GM23248 (cell line): ENCODE measurements around the gene SMG7. TPM values are rescaled to one million over a fixed set of nuclear protein-coding genes. Genes with fewer than 3 reads are reported as not detected.
A peak's percentile ranks its signal among the peaks of the same experiment; 100 is the strongest.

ENCODE experiments used
- DNase-seq: peaks from one replicate; pipeline ENCODE4 v3.0.0-alpha.2; 2015
- H2AFZ ChIP-seq: fragments of 200-600 bp; sonication (generic); 2 replicates; pipeline ENCODE4 v1.6.1; 2016; ENCODE audit warnings: antibody characterized with exemption
- H3F3A ChIP-seq: fragments of 200-600 bp; sonication (generic); 2 replicates; pipeline ENCODE4 v1.6.1; 2016; ENCODE audit warnings: mild to moderate bottlenecking, antibody characterized with exemption, mixed run types; ENCODE audit not compliant: insufficient read depth
- H3K27ac ChIP-seq: fragments of 200-600 bp; sonication (generic); 2 replicates; pipeline ENCODE4 v1.5.1; 2016; ENCODE audit warnings: mild to moderate bottlenecking
- H3K27me3 ChIP-seq: fragments of 200-600 bp; sonication (generic); replicated peaks from 2 replicates; pipeline ENCODE4 v1.6.1; 2016; ENCODE audit warnings: mild to moderate bottlenecking; ENCODE audit not compliant: insufficient read depth
- H3K36me3 ChIP-seq: fragments of 200-600 bp; sonication (generic); 2 replicates; pipeline ENCODE4 v1.6.1; 2016; ENCODE audit warnings: low read depth, mild to moderate bottlenecking
- H3K4me1 ChIP-seq: fragments of 200-600 bp; sonication (generic); 2 replicates; pipeline ENCODE4 v1.6.1; 2016; ENCODE audit warnings: mild to moderate bottlenecking; ENCODE audit not compliant: insufficient read depth
- H3K4me2 ChIP-seq: fragments of 200-600 bp; sonication (generic); one replicate; pipeline ENCODE4 v1.6.1; 2016; ENCODE audit warnings: mild to moderate bottlenecking; ENCODE audit not compliant: unreplicated experiment
- H3K4me3 ChIP-seq: fragments of 200-600 bp; sonication (generic); 2 replicates; pipeline ENCODE4 v1.5.1; 2016; ENCODE audit warnings: mild to moderate bottlenecking
- H3K79me2 ChIP-seq: fragments of 200-600 bp; sonication (generic); 2 replicates; pipeline ENCODE4 v1.6.1; 2016; ENCODE audit warnings: mild to moderate bottlenecking; ENCODE audit not compliant: insufficient read depth
- H3K9ac ChIP-seq: fragments of 200-600 bp; sonication (generic); 2 replicates; pipeline ENCODE4 v1.6.1; 2016; ENCODE audit warnings: mild to moderate bottlenecking
- H3K9me2 ChIP-seq: fragments of 200-600 bp; sonication (generic); 2 replicates; pipeline ENCODE4 v1.6.1; 2016; ENCODE audit warnings: mixed run types, mild to moderate bottlenecking, moderate library complexity; ENCODE audit not compliant: insufficient read depth
- H3K9me3 ChIP-seq: fragments of 200-600 bp; sonication (generic); one replicate; pipeline ENCODE4 v1.6.1; 2017; ENCODE audit warnings: low read depth
- H4K20me1 ChIP-seq: fragments of 200-600 bp; sonication (generic); 2 replicates; pipeline ENCODE4 v1.6.0; 2016; ENCODE audit not compliant: insufficient read depth
- EZH2 ChIP-seq: fragments of 200-600 bp; sonication (generic); IDR thresholded peaks from 2 replicates; pipeline ENCODE4 v1.6.1; 2018; ENCODE audit warnings: antibody characterized with exemption, mild to moderate bottlenecking; ENCODE audit not compliant: insufficient read depth, poor library complexity, severe bottlenecking
- EZH2phosphoT487 ChIP-seq: fragments of 200-600 bp; sonication (generic); IDR thresholded peaks from 2 replicates; pipeline ENCODE4 v1.6.1; 2018; ENCODE audit warnings: antibody characterized with exemption, moderate library complexity, mild to moderate bottlenecking, low read depth; ENCODE audit not compliant: insufficient read depth
- WGBS, 2 experiments: methylation state at CpG; one replicate each; pipeline ENCODE4 v1.1.6; 2015 to 2017; ENCODE audit warnings: low lambda C conversion rate in 2 of 2, low coverage in 1 of 2; ENCODE audit errors: missing lambda C conversion rate in 2 of 2; 5-methylcytosine and 5-hydroxymethylcytosine counted together
- in situ Hi-C: fragments of 300-500 bp; cut with MboI; formaldehyde crosslinking; loops from 2 replicates; pipeline ENCODE4 v1.15.0; 2020
- polyA plus RNA-seq: library from polyadenylated mRNA; unstranded; fragments of >200 nt; fragmentation: Nextera tagmentation; extraction: Ambion mirVana; gene quantifications from 2 replicates; pipeline ENCODE4 v1.2.1, GENCODE V29; 2016
- total RNA-seq: library from RNA; depleted of rRNA; stranded (reverse); fragments of >200 nt; shearing (Covaris generic); gene quantifications from 2 replicates; pipeline ENCODE4 v1.2.3, GENCODE V29; 2014

The SMG7 gene
- total and polyA plus RNA-seq, 2 experiments from 2014 or later: 18.7 to 32.8 TPM

DNA sequence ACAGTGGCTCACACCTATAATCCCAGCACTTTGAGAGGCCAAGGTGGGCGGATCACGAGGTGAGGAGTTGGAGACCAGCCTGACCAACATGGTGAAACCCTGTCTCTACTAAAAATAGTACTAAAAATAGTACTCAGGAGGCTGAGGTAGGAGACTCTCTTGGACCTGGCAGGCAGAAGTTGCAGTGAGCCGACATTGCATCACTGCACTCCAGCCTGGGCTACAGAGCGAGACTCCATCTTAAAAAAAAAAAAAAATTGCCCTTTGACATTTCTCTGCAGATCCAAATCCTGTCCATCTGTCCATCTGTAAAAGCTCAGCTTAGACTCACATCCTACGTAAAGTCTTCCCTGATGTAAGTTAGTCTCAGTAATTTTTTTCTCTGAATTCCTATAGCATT, 124.2 kb downstream of the SMG7 start:
- 97 to 98% methylated on average over 5 of the region's 5 CpGs for WGBS, 2 experiments
- Histone ChIP-seq H3K27me3 (no peaks in the 10 kb centered on the region), H3K4me1 (peaks cover 29% of the 10 kb centered on the region)

DNA sequence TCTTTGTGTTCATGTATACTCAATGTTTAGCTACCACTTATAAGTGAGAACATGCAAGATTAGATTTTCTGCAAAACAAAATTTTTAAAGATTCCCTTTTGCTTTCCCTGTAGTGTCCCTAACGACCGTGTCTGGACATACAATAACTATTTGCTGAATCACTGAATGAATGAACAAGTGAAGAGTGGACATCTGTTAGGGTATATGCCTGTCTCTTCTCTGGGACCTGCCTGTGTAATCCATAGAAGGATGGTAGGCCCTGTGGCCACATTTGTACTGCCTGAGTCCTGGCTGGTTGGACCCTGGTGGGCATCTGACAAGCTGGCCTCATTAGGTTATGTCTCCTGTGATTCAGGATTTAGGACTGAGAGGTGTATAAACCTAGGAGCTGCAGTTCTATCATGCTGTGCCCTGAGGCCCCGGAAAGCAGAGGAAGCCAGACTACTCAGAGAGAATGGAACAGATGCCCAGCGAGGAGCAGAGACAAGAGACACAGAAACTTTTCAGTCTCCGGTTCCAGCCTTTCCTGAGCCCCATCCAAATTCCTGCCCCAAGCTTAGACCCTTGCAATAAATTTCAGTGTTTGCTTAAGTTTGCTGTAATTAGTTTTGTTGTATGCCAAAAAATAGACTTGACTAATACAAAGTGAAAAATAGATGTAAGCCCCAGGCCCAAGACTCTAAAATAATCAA, 125.5 kb downstream of the SMG7 start:
- peaks cover 22% of the 10 kb centered on the region for H3F3A ChIP-seq
- no peak overlapping the region for H3K4me3 ChIP-seq
- H3K27me3 ChIP-seq: no peaks in the 10 kb centered on the region
- H3K4me1 ChIP-seq: peaks cover 29% of the 10 kb centered on the region
- no peaks in the 10 kb centered on the region for H4K20me1 ChIP-seq
- H2AFZ ChIP-seq: peak overlapping the region; percentile 33
- H3K9me3 ChIP-seq: no peaks in the 10 kb centered on the region
- DNase-seq: peak; percentile 61
- no peak overlapping the region for H3K9ac ChIP-seq
- H3K36me3 ChIP-seq: no peaks in the 10 kb centered on the region
- TF ChIP-seq EZH2: no peak
- TF ChIP-seq EZH2phosphoT487: no peak
- no peaks in the 10 kb centered on the region for H3K9me2 ChIP-seq
- peak overlapping the region; percentile 14 for H3K4me2 ChIP-seq
- no peaks in the 10 kb centered on the region for H3K79me2 ChIP-seq
- in situ Hi-C loops: no loop called here
- peak overlapping the region; percentile 10 for H3K27ac ChIP-seq
- 19 to 21% methylated on average over 5 of the region's 5 CpGs for WGBS, 2 experiments

More for the DNA sequence above, 124.2 kb downstream of the SMG7 start:
- TF ChIP-seq EZH2 (no peak), EZH2phosphoT487 (no peak)
- no peak overlapping the region for H3K4me3 ChIP-seq
- no peak for DNase-seq
- H3F3A ChIP-seq: peaks cover 22% of the 10 kb centered on the region
- no peak overlapping the region for H3K9ac ChIP-seq
- H3K79me2 ChIP-seq: no peaks in the 10 kb centered on the region
- H3K27ac ChIP-seq: no peak overlapping the region
- in situ Hi-C loops: no loop called here
- H2AFZ ChIP-seq: no peak overlapping the region
- no peaks in the 10 kb centered on the region for H4K20me1 ChIP-seq
- no peaks in the 10 kb centered on the region for H3K9me2 ChIP-seq
- H3K9me3 ChIP-seq: no peaks in the 10 kb centered on the region
- no peaks in the 10 kb centered on the region for H3K36me3 ChIP-seq
- no peak overlapping the region for H3K4me2 ChIP-seq

DNA sequence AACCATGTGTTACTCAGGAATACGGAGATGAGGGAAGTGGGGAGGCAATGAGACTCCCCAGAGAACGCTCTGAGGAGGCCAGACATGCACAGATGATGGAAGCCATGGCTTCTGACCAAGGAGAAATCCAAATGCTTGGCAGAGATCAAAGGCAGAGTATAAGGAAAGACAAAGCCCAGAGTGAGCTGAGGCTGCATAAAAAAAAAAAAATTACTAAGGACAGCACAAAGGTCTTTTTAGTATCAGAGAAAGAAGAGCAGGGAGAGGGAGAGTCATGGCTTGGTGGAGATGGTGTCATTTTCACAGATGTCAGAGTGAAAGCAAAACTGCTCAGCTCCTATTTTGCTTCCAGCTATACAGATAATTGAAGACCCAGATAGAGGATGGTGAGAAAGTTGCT, 126.1 kb downstream of the SMG7 start:
- H3K4me1 ChIP-seq: peaks cover 29% of the 10 kb centered on the region
- no peaks in the 10 kb centered on the region for H3K9me3 ChIP-seq
- peaks cover 22% of the 10 kb centered on the region for H3F3A ChIP-seq
- DNase-seq: peak; percentile 30
- WGBS, 2 experiments: 33 to 43% methylated on average over 2 of the region's 2 CpGs
- no peak for TF ChIP-seq EZH2phosphoT487
- no peak for TF ChIP-seq EZH2
- no peaks in the 10 kb centered on the region for H3K9me2 ChIP-seq
- peak overlapping the region; percentile 10 for H3K27ac ChIP-seq
- H2AFZ ChIP-seq: peak overlapping the region; percentile 33
- no peaks in the 10 kb centered on the region for H3K27me3 ChIP-seq
- no peak overlapping the region for H3K9ac ChIP-seq
- in situ Hi-C loops: no loop called here
- no peak overlapping the region for H3K4me3 ChIP-seq
- no peaks in the 10 kb centered on the region for H3K36me3 ChIP-seq
- no peaks in the 10 kb centered on the region for H4K20me1 ChIP-seq
- peak overlapping the region; percentile 14 for H3K4me2 ChIP-seq
- no peaks in the 10 kb centered on the region for H3K79me2 ChIP-seq

DNA sequence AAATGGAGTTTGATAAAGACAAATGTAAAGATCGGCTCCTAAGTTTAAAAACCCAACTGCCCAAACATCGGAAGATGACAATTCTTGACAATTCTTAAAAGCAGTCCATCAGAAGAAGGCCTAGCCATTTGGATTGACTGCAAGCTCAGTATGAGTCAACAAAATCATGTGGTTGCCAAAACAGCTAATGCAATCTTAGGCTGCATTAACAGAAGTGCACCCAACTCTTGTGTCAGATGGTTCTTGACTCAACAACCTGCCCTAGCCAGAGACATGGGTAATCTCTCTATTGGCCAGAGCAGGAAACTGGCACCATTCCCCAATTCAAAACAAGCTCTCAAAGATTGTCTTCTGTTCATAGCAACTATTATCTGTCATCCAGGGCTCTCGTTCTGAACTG, 127.8 kb downstream of the SMG7 start:
- Histone ChIP-seq H2AFZ (0 out of 2 replicates have a peak overlapping the region, but pooled peaks have one; percentile 6), H3K79me2 (no peaks in the 10 kb centered on the region), H3K9me2 (no peaks in the 10 kb centered on the region), H3F3A (peaks cover 32% of the 10 kb centered on the region), H4K20me1 (no peaks in the 10 kb centered on the region), H3K4me3 (no peak overlapping the region), H3K4me1 (peaks cover 41% of the 10 kb centered on the region), H3K9ac (no peak overlapping the region), H3K4me2 (peak overlapping the region; percentile 1), H3K27ac (peak overlapping the region; percentile 66), H3K36me3 (no peaks in the 10 kb centered on the region), H3K27me3 (no peaks in the 10 kb centered on the region), H3K9me3 (no peaks in the 10 kb centered on the region)
- peak; percentile 93 for DNase-seq
- WGBS, 2 experiments: 7 to 8% methylated on average over 3 of the region's 3 CpGs
- in situ Hi-C loops: no loop called here
- TF ChIP-seq EZH2phosphoT487 (no peak), EZH2 (no peak)
